ENCODE data around the gene DNAJC10.

- no peak for TF ChIP-seq TAF1 (IDR thresholded peaks at IDR 0.05; ENCODE audit: borderline replicate concordance, low read depth, low read length)
- TF ChIP-seq RFX5 (IDR thresholded peaks at IDR 0.05; ENCODE audit: low read depth, low read length): no peak
- TF ChIP-seq REST (IDR thresholded peaks at IDR 0.05; ENCODE audit: low read depth, low read length): no peak
- TF ChIP-seq ETV6 (conservative IDR thresholded peaks at IDR 0.05 in 1 of 2, IDR thresholded peaks at IDR 0.05 in 1 of 2; ENCODE audit: borderline replicate concordance in 1 of 2, low read depth in 1 of 2): no peak
- TF ChIP-seq NBN (IDR thresholded peaks at IDR 0.05): no peak
- no peak for TF ChIP-seq RAD51 (IDR thresholded peaks at IDR 0.05)
These were observed 102.9 kb downstream of the DNAJC10 start for GRCh38 chr2:182818925-182819324.

Data from GM12878 (cell line).